HG03108 (cell line): Measurements from ENCODE around the gene TLE5.
"Not testable (repeated sequence)": the region's sequence is repeated elsewhere in the genome, so short reads cannot be mapped to it uniquely, and the experiment has no call there.

ENCODE experiments used
- ATAC-seq: cut with Tn5 transposase; IDR thresholded peaks from one replicate; pipeline ENCODE4 v1.9.1; 2021; ENCODE audit warnings: moderate library complexity; ENCODE audit not compliant: unreplicated experiment

Gene TLE5

GRCh38 chr19:3064011-3064330 lies 1.7 kb upstream of the TLE5 start:
- ATAC-seq, result no peak

- no peak for ATAC-seq
Observed at GRCh38 chr19:3061182-3062161, 823 bp downstream of the TLE5 start.

- ATAC-seq, result no peak
Observed at GRCh38 chr19:3060857-3061181, 1.5 kb downstream of the TLE5 start.

GRCh38 chr19:3059653-3060052 lies 2.6 kb downstream of the TLE5 start:
- ATAC-seq, result no peak

GRCh38 chr19:3058821-3059314 lies 3.4 kb downstream of the TLE5 start:
- no peak for ATAC-seq

- ATAC-seq, result no peak
Observed at GRCh38 chr19:3058009-3058820, 4.1 kb downstream of the TLE5 start.

- ATAC-seq, result no peak
Observed at GRCh38 chr19:3057275-3057714, 5.0 kb downstream of the TLE5 start.

- no peak for ATAC-seq
Observed at GRCh38 chr19:3056417-3057088, 5.7 kb downstream of the TLE5 start.

- no peak for ATAC-seq
Observed at GRCh38 chr19:3055741-3056416, 6.4 kb downstream of the TLE5 start.

- no peak for ATAC-seq
Observed at GRCh38 chr19:3054972-3055740, 7.1 kb downstream of the TLE5 start.

GRCh38 chr19:3054265-3054971 lies 7.9 kb downstream of the TLE5 start:
- no peak for ATAC-seq

GRCh38 chr19:3053780-3054179 lies 8.5 kb downstream of the TLE5 start:
- ATAC-seq, result no peak

- ATAC-seq, result no peak
Observed at GRCh38 chr19:3053218-3053621, 9.1 kb downstream of the TLE5 start.

- ATAC-seq, result not testable (repeated sequence)
Observed at GRCh38 chr19:3050016-3050415, 12.3 kb downstream of the TLE5 start.

- no peak for ATAC-seq
Observed at GRCh38 chr19:3049089-3049488, 13.2 kb downstream of the TLE5 start.

- ATAC-seq, result no peak
Observed at GRCh38 chr19:3048190-3048533, 14.1 kb downstream of the TLE5 start.

GRCh38 chr19:3047496-3048189 lies 14.7 kb downstream of the TLE5 start:
- no peak for ATAC-seq

GRCh38 chr19:3046698-3047495 lies 15.4 kb downstream of the TLE5 start:
- no peak for ATAC-seq
